GM21737 (cell line): ENCODE measurements around the gene SLC25A45.

Experiments used
- ATAC-seq: cut with Tn5 transposase; IDR thresholded peaks from one replicate; pipeline ENCODE4 v1.9.1; 2021; ENCODE audit warnings: mild to moderate bottlenecking, moderate library complexity; ENCODE audit not compliant: unreplicated experiment

SLC25A45 gene

DNA sequence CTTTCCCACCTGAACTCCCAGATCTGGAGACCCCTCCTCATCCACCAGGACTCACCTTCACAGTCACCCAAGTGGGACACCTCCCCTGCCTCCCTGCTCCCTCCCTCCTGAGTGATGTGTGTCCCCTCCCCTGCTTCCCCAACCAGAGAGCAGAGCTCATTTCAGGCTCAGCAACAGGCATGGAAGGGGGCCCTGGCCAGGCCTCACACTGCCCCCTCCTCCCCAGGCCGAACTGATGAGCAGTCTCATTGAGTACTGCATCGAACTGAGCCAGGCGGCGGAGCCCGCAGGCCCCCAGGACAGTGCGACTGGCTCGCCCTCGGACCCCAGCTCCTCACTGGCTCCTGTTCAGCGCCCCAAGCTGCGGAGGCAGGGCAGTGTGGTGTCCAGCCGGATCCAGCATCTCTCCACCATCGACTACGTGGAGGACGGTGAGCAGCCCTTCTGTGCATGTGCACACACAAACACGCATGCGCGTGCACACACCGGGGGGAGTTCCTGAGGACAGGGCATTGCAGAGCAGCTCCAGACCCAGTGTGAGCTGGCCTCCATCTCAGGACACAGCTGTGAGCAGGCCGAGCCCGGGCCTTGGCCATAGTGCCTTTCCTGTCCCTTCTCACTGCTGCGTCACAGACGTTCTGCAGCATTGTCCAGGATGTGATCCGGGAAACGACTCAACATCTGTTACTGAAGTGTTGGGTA, 22.3 kb upstream of the SLC25A45 start:
- ATAC-seq, result no peak

DNA sequence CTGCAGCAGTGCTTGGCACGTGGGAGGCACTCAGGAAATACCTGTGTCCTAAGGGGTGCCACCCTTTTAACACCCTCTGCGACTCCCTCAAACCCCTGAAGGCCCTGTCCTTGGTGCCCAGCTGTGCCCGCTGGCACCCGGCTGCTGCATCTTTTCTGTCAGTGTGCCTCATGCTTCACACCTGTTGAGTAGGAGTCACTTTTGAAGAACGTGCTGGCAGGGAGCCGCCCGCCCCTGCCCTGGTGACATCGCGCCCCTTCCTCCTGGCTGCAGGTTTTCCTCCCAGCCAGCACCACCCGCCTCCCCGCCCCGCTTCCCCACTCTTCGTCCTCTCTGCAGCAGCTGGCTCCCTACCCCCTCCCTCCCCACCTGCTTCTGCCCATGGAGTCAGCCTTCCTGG, 21.8 kb upstream of the SLC25A45 start:
- no peak for ATAC-seq

DNA sequence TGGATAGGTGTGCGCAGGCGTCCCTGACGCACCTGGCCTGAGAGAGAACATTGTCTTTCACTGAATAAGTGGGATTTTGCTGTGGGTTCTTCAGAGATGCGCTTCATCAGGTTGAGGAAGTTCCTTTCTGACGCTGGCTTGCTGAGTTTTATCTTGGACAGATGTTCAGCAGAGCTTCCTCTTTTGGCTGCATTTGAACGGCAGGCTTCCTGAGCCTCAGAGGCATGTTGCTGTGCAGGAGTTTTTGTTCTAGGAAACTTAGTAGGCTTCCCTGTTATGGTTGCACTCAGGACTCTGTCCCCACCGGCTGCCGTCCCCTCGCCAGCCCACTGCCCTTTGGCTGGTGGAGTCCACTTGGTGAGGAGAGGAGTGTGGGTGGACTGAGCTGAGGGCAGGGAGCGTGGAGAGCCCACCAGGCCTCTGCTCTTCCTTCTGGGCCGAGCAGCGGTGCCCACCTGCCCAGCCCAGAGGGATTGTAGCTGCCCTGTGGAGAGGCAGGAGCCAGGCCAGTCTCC, 21.2 kb upstream of the SLC25A45 start:
- no peak for ATAC-seq

DNA sequence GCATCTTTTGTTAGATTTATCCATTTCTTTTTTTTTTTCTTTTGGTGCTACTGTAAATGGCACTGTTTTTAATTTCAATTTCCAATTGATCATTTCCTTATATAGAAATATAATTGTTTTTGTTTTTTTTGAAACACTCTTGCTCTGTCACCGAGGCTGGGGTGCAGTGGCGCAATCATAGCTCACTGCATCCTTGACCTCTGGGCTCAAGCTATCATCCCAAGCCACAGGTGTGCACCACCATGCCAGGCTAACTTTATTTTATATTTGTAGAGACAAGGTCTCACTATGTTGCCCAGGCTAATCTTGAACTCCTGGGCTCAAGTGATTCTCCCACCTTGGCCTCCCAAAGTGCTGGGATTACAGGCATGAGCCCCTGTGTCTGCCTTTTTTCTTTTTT, 20.3 kb upstream of the SLC25A45 start:
- no peak for ATAC-seq

DNA sequence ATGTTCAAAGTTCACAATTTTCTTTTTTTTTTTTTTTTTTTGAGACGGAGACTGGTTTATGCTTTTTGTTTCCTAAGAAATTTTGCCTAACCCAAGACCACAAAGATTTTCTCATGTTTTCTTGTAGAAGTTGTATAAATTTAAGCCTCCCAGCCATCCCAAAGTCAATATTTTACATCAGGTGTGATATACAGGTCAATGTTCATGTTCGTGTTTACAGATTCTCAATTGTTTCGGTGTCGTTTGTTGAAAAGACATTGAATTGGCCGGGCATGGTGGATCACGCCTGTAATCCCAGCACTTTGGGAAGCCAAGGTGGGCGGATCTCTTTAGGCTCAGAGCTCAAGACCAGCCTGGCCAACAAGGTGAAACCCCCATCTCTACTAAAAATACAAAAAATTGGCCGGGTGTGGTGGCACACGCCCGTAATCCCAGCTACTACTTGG, 19.4 kb upstream of the SLC25A45 start:
- ATAC-seq, result no peak

DNA sequence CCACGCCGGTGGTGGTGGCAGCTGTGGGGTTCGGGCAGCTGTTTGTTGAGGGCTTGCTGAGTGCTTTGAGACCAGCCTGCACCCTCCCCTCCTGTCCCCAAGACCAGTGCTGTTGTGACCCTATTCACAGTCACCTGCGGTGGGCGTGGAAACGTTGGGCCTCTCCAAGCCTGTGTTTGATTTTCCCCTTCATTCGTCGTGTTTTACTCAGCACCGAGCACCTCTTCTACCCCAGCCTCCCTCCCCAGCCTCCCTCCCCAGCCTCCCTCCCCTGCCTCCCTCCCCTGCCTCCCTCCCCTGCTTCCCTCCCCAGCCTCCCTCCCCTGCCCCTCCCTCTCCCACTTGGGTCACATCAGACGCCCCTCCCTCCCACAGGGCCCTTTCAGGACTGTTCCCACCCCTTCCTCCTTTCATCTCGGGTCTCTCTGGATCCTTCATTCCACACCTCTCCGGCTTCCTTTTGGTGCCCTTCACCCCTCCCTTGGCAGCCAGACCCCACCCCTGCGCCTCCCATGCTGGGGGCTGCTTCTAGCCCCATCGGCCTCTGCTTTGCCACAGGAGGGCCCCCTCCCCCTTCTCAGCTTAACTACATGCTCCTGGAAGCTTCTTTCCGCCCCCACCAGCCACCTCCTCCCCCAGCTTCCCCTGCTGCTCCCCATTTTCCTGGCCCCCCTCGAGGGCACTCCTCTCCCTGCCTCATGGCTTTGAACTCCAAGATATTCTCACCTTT, 18.8 kb upstream of the SLC25A45 start:
- no peak for ATAC-seq

DNA sequence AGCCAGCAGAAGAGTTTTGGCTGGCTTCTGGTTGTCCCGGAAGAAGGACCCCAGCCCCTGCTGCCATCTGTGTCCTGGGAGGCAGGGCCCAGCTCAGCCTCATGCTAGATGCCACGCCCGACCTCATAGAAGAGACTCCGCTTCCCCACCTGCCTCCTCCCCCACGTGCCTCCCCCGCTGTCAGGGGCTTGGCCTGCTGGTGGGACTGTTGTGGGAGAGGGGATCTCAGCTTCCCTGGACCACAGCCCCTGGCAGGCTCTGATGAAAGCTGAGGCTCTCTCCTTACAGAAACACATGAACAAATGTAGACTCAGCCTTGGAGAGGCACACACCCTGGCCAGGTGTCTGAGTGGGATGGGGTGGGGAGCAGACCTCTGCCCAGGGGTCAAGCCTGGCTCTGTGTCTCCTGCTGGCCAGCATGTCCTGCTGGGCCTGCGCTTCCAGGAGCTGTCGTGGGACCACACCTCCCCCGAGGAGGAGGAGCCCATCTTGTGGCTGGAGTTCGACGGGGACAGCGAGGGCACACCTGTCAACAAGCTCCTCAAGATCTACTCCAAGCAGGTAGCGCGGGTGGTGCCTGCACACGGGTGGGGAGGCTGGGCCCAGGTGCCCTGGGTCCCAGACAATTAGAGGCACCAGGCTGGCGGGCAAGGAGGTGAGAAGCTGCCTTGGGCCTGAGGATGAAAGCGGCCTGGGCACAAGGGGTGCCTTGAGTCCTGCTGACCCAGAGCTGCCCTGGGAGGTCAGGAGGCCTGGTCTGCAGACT, 18.0 kb upstream of the SLC25A45 start:
- ATAC-seq, result no peak

DNA sequence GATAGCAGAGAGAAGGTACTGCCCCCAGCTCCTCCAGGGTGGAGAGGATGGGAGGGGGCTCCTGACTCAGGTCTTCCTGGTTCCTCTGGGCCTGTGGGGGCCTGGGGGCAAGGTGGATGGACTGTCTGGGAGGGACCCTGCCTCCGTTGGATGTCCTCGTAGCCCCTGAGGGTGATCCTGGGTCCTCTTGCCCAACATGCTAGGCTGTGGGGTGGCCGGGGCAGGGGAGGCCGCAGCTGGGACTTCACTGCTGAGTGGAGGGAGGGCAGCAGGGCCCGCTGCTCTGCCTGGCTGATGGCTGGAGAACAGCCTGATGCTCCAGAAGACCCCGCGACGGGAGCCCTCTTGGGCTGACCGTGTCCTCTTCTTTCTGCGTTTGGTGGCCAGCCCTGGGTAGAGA, 17.4 kb upstream of the SLC25A45 start:
- ATAC-seq, result no peak

DNA sequence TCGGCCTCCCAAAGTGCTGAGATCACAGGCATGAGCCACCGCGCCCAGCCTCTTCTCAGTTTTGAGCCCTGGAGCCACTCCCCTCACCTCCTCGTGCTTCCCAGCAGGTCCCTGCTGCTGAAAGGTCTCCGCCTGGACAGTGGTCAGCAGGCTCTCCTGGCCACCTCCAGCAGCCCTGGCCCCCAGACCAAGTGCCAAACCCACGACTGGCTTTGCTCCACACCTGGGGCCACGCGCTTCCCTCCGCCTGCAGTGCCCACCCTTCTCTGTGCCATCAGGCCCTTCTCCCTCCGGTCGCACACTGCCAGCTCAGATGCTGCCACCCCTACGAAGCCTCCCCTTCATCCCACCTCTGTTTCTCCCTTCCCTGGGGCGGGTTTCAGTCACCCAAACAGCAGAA, 16.8 kb upstream of the SLC25A45 start:
- no peak for ATAC-seq

DNA sequence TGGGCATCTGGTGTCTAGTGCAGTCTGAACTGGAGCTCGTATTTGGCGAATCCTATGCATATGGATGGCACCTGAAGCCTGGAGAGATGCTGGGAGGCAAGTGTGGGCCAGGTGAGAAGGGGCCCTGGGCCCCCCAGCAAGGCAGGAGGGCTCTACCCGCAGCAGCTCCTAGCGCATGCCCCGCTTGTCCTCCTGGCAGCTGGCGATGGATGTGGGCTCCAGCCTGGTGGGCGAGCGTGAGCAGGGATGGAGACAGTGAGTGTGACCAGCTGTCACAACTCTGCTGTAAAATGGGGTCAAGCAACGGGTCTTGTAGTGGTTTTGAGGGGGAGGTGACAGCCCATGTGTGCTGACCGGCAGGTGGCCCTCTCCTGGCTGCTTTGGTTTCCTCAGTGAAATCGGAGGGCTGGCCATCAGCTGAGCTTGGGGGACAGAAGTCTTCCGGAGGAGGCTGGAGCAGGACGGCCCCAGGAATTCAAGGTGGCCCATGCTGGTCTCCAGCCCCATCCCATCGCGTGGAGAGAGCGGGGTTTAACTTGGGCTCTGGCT, 16.0 kb upstream of the SLC25A45 start:
- ATAC-seq, result no peak

DNA sequence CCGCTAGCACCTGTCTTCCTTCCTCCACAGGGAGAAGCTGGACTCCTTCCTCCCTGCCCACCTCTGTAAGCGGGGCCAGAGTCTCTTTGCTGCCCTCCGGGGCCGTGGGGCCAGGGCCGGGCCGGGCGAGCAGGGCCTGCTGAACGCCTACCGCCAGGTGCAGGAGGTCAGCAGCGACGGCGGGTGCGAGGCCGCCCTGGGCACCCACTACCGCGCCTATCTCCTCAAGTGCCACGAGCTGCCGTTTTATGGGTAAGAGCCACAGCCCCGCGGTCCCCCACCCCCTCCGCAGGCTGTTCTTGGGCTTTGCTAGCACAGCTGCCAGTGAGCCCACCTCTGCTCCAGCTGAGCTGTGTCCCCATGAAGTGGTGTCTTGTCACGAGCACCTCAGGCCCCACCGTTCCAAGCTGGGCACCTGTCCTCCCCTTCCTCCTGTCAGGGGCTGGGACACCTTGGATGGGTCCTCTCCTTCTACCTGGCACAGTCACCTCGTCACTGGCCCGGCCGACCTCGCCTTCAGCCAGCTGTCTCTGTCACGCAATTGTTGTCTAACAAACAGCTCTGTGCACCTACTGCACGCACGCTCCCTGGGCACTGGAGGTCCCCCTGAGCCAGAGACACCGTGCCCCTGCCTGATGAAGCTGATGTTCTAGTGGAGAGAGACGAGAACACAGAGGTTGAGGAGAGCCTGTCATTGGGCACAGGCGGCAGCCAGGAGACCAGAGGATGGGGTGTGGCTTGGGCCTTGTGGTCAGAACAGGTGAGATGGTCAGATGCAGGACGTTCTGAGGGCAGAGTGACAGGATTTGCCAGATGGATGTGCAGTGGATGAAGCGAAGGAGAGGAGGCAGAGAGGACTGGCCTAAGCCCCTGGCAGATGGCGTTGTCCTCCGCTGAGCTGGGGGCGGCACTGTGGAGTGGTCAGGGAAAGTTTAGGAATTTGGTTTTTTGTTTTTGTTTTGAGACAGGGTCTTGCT, 14.6 kb upstream of the SLC25A45 start:
- ATAC-seq, result no peak

DNA sequence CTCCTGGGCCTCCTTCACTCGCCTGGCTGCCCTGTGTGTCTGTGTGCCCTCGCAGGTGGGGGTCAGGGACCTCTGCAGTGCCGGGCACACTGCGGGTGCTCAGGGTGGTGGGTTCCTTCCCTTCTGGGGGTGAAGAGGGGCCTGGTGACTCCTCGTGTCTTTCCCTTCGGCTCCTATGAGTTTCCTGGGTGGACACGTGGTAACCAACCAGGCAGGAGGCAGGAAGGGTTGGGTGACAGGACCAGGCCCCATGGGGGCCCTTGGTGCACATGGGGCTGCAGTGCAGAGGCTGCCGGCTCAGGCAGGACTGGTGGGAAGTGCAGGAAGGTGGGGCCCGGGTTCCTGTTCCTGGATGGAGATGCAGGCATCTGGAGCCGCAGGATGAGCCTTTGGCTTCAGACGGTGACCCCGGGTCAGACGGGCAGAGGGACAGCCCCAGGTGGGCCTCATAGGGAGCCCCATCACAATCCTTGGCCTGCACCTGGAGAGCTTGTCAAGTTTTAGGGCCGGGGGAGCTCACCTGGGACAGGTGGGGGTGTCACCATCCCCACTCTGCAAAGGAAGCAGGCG, 13.6 kb upstream of the SLC25A45 start:
- ATAC-seq, result no peak

DNA sequence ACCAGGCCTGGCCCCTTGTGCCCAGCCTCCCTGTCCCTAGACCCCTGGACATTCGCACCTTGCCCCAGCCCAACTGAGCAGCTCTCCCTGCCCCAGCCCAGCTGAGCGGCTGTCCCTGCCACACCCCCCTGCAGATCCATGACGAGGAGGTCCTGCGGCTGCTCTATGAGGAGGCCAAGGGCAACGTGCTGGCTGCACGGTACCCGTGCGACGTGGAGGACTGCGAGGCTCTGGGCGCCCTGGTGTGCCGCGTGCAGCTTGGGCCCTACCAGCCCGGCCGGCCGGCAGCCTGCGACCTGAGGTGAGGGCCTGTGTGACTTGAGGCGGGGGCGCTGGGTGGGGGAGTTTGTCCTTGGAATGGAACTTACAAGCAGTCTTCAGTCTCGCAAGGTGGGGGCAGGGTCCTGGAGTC, 11.7 kb upstream of the SLC25A45 start:
- ATAC-seq, result no peak

DNA sequence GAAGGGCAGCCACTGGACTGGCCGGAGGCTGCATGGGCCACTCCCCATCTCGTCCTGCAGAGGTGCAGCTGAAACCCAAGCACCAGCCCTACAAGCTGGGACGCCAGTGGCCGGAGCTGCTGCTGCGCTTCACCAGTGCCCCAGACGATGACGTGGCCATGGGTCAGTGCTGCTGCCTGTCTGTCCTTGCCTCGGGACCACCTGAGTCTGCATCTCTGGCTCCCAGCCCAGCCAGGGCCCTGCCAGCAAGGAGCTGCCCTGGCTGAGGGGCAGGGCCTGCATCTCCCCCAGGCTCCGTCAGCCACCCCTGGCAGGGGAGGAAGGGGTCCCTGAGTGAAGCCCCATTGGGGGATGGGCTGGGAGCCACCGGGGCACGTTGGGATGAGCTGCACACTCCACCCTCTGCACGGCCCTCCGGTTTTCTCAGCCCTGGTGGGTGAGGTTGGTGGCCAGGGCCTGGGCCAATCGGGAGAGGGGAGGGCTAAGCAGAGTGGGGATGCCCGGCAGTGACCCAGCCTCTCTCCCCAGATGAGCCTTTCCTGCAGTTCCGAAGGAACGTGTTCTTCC, 11.2 kb upstream of the SLC25A45 start:
- ATAC-seq, result no peak

DNA sequence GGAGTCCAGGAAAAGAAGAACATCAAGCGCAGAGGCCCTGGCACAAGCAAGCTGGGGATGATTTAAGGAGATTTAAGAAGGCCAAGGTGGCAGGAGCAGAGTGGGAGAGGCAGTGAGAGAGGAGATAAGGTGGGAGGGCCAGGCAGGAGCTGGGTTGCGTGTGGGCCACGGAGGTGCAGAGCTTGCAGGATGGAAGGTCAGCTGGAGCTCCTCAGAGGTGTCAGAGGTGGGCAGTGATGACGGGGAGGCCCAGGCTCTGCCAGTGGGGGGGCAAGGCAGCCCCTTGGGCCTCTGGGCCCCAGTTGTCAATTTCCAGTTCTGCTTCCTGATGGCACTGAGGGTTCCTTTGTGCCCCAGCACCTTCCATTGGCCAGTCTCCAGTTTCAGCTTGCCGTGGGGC, 10.5 kb upstream of the SLC25A45 start:
- ATAC-seq, result no peak

DNA sequence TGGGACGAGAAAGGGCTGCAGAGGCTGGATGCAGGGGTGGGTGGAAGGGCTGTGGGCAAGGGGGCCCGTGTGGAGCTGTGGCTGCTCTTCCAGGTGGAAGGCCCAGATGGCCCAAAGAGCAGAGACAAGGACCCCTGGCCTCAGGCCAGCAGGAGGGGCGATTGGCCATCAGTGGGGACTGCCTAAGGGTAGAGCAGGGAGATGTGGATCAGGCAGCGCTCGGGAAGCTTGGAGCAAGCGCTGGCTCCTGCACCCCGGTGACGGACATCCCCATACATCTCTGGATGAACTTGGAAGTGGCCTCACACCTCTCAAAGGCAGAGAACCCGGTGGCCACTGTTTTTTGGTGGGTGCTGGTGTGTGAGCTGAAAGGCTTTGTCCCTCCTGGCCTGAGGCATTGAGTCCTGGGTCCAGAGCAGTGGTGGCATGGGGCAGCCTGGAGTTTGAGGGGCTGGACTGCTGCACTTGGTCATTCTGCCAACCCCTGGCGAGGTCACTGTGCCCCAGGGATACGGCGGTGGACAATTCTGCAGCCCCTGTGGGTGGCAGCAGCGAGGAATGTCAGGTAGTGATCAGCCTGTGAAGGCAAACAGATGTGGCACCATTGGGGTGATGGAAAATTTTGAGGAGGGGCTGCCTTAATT, 9.9 kb upstream of the SLC25A45 start:
- ATAC-seq, result no peak

DNA sequence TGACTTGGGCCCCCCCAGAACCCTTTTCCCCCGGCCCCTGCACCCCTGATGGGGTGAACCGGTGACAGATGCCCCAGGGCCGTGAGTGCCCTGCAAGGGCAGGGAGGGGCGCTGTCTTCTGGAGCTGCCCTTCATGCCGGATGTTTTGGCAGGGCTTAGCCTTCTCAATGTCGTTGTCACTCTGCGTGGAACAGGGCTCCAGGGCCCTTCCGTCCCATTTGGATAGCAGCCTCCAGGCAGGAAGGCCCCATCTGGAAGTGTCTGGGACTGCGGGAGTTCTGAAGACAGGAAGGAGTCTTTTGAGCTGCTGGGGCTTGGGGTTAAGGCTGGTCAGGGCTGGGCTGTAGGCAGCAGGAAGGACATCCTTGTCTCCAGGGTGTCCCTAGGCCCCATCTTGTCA, 8.6 kb upstream of the SLC25A45 start:
- no peak for ATAC-seq

DNA sequence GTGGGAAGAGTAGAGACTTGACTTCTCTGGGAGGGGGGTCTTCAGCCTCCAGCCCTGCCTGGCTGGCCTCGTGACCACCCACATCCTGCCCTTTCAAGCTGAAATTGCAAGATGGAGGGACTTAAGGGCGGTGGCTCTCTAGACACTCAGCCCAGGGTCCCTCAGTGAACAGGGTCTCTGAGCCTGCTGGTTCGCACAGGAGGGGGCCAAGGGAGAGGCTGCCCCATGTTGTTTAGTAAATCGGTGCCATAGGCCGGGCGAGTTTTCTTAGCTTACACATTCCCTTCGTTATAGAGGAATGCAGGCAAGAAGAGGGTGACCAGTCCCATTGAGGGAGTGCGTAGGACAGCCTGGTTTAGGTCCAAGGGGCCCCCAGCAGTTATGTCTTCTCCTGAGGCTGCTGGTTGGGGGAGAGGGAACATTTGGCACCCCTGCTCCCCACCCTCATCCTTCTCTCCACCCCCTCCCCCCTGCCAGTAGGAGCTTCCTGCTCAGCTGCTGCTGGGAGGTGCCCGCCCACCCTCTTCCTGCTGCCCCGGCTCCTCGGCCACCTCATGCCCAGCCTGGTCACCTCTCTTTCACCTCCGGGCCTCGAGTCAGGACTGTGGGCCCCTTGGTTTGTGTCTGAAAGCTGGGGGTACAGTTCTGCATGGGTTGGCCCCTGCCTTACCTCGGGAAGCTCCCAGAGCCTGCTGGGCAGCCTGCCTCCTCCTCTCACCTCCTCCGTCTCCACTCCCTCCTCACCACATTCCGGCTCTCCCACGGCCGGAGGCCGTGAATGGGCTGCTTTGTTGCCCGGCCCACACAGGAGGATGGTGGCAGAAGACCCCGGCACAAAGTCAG, 7.9 kb upstream of the SLC25A45 start:
- no peak for ATAC-seq
